T-helper 2 cell (primary cell): ENCODE measurements around the gene NDUFS3.
"Not testable (repeated sequence)": the region's sequence is repeated elsewhere in the genome, so short reads cannot be mapped to it uniquely, and the experiment has no call there.

Experiments used
- DNase-seq, 5 experiments: peaks; one replicate each; pipeline versions ENCODE4 v3.0.0 to v3.0.0-alpha.2; 2012 to 2022

NDUFS3 gene

GRCh38 chr11:47560426-47560825 is 18.4 kb upstream of the NDUFS3 start:
- DNase-seq, result no peak

GRCh38 chr11:47562393-47562792 is 16.5 kb upstream of the NDUFS3 start:
- not testable (repeated sequence) for DNase-seq

- not testable (repeated sequence) for DNase-seq
These were observed 14.5 kb upstream of the NDUFS3 start for GRCh38 chr11:47564366-47564765.

GRCh38 chr11:47564933-47565339 is 13.9 kb upstream of the NDUFS3 start:
- DNase-seq, result no peak

- peak; percentile 35 to 83 (median 48) for DNase-seq
These were observed 13.3 kb upstream of the NDUFS3 start, which contains the start of gene PTPMT1 for GRCh38 chr11:47565340-47566148. Gene PTPMT1 (plus strand): TSS chr11:47565599. CDS start chr11:47565623, 24 bp downstream.

GRCh38 chr11:47566149-47566698 is 12.7 kb upstream of the NDUFS3 start:
- no peak for DNase-seq

- no peak for DNase-seq
These were observed 9.2 kb upstream of the NDUFS3 start for GRCh38 chr11:47569646-47570045.

- no peak for DNase-seq
These were observed 8.1 kb upstream of the NDUFS3 start for GRCh38 chr11:47570651-47571356.

GRCh38 chr11:47571357-47571729 is 7.5 kb upstream of the NDUFS3 start:
- no peak for DNase-seq

- no peak for DNase-seq
These were observed 7.0 kb upstream of the NDUFS3 start for GRCh38 chr11:47571895-47572294.

GRCh38 chr11:47572715-47573255 is 6.1 kb upstream of the NDUFS3 start:
- DNase-seq, result no peak

GRCh38 chr11:47573321-47573720 is 5.6 kb upstream of the NDUFS3 start:
- DNase-seq, result no peak

- no peak for DNase-seq
These were observed 1.3 kb upstream of the NDUFS3 start for GRCh38 chr11:47577460-47578041.

- no peak for DNase-seq
These were observed 5.0 kb downstream of the NDUFS3 start for GRCh38 chr11:47583844-47584243.

GRCh38 chr11:47586098-47586855 is 7.4 kb downstream of the NDUFS3 start, which contains the start of gene FAM180B:
Gene FAM180B (plus strand): TSS chr11:47586678. CDS start chr11:47586769, 91 bp downstream.
- no peak for DNase-seq

GRCh38 chr11:47587039-47587716 is 8.3 kb downstream of the NDUFS3 start:
- no peak for DNase-seq

GRCh38 chr11:47587723-47588326 is 9.0 kb downstream of the NDUFS3 start:
- no peak for DNase-seq

GRCh38 chr11:47589118-47589517 is 10.2 kb downstream of the NDUFS3 start:
- no peak for DNase-seq

GRCh38 chr11:47589584-47589976 is 10.7 kb downstream of the NDUFS3 start:
- DNase-seq, result no peak

- no peak for DNase-seq
These were observed 11.3 kb downstream of the NDUFS3 start for GRCh38 chr11:47589977-47590861.
